Head of caudate nucleus (tissue), 42 donors: ENCODE measurements around the gene GPRIN3.
"Not testable (repeated sequence)": the region's sequence is repeated elsewhere in the genome, so short reads cannot be mapped to it uniquely, and the experiment has no call there.

Experiments
- DNase-seq, 42 donors: peaks; one replicate each; pipeline versions ENCODE4 v3.0.0 to v3.0.0-alpha.2; 2020 to 2021; ENCODE audit warnings: mixed read lengths in 7 of 42
- intact Hi-C: fragments of 100-400 bp; cut with DNase I; formaldehyde crosslinking; loops from one replicate; pipeline ENCODE4 v1.15.0; 2022

GPRIN3 gene

DNA sequence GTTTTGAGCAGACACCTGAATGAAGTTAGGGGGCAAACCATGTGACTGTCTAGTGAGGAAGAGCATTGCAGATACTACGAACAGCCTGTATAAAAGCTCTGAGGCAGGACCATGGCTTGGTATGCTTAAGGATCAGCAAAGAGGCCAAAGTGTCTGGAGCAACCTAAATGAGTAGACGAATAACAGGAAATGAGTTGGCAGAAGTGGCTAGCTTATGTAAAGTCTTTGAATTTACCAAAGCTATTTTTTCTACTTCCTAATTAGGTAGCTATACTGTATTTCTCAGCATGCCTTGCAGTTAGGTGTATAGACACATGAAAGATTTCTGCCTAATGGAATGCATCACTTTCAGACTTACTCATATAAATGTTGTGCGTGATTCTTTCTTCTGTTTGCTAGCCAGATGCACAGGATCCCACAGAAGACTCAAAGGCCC lies 9.3 kb upstream of the GPRIN3 start:
- no peak for DNase-seq
- intact Hi-C loops = no loop called here

DNA sequence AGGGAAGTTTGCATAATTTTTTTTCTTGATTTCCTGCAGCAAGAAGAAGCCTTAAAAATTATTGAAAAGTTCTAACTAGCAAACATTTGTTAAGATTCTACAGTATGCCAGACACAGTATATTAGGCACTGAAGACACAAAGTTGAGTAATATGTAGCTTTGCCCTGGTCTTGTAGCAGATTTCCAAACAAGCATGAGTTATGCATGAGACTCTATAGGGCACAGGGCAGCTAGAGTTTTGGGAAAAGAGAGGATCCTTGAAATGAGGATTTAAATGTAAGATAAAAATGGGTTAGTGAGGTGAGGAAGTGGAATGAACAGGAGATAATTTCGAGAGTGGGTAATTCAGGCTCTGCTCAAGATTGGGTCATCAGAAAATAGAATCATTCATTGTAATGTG lies 8.6 kb upstream of the GPRIN3 start:
- intact Hi-C loops = no loop called here
- DNase-seq = no peak

DNA sequence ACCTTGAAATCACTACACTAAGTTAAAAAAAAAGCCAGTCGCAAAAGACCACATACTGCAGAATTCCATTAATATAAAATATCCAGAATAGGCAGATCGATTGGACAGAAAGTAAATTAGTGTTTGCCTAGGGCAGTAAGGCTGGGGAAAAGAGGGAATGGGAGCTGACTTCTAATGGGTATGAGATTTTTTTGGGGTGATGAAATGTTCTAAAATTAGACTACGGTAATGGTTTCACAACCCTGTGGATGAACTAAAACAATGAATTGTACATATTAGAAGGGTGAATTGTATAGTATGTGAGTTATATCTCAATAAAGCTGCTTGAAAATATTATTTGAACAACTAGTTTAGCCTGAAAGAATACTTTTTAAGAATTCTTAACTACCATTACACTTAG lies 6.7 kb upstream of the GPRIN3 start:
- intact Hi-C loops = no loop called here
- DNase-seq = no peak

DNA sequence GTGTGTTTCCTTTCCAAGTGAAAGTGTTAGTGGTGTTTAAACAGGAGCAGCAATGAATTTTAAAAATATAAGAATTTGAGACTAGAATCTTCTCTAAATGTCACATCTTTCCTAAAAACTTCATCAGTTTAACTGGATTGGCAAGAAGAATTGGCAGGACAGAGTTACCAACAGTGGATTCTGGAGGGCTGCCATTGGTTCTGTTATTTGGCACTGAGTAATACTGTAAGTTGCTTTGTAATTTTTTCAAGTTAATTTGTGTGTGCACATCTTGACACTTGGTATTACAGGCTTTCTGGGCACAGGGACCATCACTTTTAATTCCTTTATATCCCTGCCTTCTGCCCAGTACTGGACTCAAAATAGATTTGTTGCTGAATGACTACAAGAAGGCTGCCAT lies 4.5 kb upstream of the GPRIN3 start:
- intact Hi-C loops = no loop called here
- no peak for DNase-seq

DNA sequence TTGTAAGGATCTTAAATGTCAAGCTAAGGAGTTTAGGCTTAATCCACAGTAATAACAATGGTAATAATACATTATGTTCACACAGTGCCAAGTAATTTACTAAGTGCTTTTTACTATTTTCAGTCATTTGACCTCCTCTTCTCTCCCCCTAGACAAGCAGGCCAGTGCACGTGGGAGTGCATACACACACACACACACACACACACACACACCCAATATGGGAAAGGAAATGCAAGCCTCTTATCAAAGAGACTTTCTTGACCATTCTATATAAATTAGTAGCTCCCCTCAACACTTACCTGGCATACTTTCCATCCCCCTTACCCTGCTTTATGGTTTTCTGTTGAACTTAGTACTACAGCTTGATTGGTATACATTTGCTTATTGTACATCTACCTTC lies 3.8 kb upstream of the GPRIN3 start:
- no peak for DNase-seq
- intact Hi-C loops = no loop called here

DNA sequence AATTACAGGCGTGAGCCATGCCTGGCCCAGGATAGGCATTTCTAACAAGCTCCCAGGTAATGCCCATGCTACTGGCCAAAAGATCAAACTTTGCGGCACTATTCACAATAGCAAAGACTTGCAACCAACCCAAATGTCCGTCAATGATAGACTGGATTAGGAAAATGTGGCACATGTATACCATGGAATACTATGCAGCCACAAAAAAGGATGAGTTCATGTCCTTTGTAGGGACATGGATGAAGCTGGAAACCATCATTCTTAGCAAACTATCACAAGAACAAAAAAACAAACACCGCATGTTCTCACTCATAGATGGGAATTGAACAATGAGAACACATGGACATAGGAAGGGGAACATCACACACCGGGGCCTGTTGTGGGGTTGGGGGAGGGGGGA lies 1.6 kb upstream of the GPRIN3 start:
- DNase-seq = not testable (repeated sequence)

DNA sequence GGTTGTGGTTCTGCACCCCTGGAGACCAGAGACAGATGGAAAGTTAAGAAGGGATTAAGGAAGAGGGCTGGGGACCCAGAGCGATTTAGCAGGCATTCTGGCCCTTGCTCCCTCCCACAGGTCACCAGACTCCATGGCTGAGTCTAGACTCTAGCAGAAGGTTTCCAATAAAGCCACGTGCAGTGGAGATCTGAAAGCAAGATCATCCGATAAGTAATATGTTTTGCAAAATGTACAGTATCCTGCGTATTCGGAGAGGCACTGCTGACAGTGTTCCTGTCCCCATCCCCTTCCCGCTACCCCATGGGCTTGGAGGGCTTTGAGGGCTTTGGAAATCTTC lies 531 bp upstream of the GPRIN3 start:
- intact Hi-C loops = no loop called here
- peak in 4 of 42 donors; percentile 20 to 38 (median 26) for DNase-seq

More for the DNA sequence above, 1.6 kb upstream of the GPRIN3 start:
- intact Hi-C loops = not testable (repeated sequence)

DNA sequence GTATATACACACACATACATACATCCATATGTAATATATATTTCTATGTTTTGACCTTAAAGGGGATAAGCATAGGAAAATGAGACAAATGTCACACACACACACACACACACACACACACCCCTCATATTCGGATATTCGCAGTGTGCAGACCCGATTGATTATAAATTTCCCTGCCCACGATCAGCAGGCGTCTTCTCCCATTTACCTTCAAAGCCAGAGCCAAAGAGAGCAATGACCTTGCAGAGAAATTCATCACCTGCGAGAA lies 488 bp downstream of the GPRIN3 start:
- intact Hi-C loops = no loop called here

DNA sequence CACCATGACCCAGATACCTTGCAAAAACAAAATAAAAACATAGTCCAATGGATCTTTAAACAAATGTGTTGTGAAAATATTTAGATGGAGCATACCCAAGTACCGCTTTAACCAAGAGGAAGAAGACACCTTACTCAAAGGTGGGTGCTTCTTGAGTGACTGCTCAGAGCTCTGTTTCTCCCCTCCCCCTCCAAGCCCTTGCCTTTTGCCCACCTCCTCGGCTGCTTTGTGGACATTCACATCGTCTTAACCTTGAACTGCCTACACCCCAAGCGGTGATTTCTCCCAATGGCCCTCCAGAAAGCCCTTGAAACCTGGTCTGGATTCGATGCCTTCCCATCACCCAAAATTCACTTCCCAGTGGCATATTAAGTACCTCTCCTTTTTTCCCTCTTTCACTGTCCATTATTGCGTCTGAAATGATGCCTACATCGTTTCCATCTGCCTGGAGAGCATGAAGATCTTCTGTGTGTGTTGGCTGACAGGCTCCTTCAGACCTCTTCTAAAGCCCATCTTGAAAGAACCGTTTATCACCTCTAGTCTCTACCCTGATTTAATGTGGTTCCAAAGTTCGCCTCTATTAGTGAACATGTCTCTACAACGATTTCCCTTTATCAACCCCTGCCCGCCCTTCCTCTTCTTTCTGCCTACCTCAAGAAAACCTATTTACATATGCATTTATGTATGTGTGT lies 968 bp downstream of the GPRIN3 start:
- intact Hi-C loops = no loop called here
- DNase-seq = peak in 2 of 42 donors; percentile 34 to 43

More for the DNA sequence above, 488 bp downstream of the GPRIN3 start:
- no peak for DNase-seq

DNA sequence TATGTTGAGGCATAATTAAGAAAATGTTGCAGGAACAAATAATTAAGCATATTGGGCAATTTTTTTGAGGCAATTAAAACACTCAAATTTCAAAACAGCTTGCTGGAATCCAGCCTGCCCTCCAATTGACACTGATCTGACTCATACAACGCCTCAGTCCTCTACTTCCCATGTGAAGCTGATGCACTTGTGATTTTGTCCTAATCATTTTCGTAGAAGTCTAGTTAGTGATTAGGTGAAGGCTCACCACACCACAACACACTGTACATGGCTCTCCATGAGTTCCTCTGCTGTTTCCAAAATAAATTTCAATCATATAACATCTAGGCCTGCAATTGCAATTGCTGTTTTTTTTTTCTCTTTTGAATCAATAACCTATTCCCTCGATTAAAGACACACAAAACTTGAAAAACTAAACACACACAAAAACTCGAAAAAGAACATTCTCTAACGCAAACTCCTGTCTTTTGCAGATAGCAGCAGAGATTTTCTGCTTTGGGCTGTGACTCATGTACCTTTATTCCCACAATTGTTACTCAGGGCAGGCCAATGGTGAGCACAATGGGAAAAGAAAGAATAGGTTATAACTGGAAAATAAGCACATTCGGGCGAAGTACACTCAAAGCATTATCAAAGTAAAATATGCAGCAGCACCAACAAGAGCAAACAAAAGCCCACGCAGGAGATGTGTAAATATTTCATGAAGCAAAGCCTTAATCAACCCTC lies 1.7 kb downstream of the GPRIN3 start:
- intact Hi-C loops = no loop called here
- DNase-seq = peak in 3 of 42 donors; percentile 26 to 50 (median 45)

DNA sequence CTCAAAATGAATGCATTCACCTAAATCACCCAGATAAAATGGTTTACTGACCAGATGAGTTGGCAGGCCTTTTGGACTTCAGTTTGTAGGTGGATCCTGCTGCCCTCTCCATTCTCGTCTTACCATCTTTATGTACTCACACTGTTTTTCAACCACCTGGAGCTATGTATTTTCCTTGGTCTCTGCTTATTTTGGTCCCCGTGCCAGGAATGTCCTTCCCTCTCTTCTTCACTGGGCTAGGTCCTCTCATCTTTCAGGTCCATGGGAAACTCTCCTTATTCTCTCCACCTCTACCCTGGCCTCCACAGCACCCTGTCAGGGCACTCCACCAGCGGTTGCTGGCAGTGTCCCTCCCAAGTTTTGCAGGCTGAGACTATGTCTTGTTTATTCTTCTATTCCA lies 2.6 kb downstream of the GPRIN3 start:
- DNase-seq = no peak
- intact Hi-C loops = no loop called here

DNA sequence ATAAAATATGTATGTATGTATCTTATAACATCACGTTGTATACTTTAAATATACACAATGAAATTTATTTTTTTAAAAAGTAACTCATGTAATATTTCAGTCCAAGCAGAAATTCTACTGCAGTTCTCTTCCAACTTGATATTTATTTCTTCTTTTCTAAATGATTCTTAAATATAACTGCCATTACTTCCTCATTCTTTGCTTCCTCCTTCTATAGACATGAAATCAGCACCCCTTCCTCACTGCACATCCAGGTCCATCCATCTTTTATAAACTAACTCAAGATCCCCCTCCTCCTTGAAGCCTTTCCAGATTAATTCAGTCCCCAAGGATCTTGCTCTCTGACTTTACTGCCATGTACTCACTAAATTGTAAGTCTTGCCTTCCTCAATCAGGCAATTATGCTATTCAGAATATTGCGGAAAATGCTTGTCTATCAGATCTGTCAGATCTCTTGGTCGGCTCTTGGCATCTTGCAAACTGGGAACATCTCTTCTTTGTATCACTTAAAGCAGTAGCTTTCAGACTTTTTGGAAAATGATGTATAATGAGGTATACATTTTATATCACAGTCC lies 3.7 kb downstream of the GPRIN3 start:
- intact Hi-C loops = no loop called here
- no peak for DNase-seq

DNA sequence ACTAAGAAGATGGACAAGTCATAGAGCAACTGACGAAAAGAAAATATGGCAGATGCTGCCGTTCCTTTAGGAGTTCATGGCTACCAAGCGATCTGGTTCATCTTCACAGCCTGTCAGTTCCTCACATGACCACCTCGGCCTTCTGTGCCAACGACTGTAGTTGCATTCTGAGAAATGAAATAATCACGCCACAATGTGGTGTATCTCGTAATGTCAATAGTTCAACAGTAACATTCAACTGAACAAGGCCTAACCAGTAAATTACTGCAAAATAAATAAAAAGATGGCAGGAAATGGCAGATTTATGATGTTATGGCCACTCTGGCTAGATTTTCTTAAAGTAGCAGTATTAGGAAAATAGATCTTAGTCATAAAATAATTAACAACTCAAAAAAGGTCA lies 4.4 kb downstream of the GPRIN3 start:
- peak in 3 of 42 donors; percentile 20 to 44 (median 31) for DNase-seq
- intact Hi-C loops = no loop called here

DNA sequence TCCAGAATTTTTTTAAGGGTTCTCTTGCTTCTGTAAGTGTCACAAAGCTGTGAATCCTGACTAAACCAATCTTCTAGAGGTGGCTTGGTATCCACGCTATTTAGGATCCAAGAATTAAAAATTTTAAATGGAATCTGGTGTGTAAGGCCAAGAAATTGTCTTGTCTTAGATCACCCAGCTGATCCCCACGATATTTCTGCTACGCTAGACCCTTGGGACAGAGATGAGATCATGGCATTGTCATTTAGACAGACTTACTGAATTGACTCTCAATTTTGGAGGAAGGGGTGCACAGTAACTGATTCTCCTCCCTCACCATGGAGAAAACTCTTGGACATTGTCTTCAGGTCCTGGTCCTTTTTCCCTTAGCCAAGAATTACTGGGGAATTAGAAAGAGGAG lies 5.7 kb downstream of the GPRIN3 start:
- no peak for DNase-seq
- intact Hi-C loops = no loop called here

DNA sequence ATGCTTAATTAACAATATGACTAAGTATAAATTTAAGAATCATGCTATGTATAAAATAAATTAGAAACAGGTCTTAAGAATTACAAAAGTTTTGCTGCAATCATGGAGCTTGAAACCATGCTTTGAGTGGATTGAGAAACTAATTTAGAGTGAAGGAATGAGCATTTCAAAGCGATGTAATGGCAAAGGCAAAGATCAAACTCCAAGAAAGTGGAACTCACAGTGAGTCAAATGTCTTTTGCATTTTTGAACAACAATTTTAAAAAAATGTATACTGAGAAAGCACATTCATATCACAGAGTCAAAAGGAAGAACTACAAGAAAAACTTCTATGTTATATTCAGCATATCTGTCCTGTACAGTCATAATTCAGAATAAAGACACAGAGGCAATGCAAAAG lies 6.6 kb downstream of the GPRIN3 start:
- intact Hi-C loops = no loop called here
- no peak for DNase-seq

DNA sequence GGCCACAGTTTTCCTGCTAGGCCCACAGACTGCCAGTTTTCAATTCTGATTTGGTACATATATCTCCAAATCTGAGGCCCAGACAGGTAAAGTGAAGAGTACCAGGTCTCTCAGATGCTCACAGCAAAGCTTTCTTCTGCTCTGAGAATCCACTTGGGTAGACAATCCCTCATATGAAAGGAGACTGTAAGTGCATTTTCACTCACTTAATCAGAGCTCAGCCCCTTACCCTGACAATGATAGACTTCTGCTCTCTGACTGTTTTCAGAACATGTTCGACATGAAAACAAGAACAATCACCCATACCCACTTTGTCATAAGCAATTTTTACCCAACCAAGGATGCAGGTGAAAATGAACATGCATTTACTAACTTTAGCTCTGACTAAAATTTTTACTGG lies 7.1 kb downstream of the GPRIN3 start:
- DNase-seq = no peak
- intact Hi-C loops = no loop called here

DNA sequence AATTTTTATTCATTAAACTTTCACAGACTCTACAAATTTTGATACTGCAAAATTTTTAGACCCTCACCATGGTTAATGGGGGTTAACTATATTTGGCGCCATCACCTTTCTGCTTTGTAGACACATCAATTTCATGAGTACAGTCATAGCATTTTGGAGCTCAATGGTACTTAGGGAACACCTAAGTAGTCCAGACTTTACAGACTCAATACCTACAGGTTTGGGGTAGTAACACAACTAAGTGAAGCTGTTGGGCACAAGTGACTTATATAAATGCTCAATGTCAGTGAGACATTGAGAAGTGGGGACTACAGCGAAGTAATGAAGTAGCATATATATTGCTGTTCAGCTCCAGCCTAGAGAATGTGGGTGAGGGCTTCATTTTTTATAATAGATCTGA lies 7.5 kb downstream of the GPRIN3 start:
- DNase-seq = no peak
- intact Hi-C loops = no loop called here

DNA sequence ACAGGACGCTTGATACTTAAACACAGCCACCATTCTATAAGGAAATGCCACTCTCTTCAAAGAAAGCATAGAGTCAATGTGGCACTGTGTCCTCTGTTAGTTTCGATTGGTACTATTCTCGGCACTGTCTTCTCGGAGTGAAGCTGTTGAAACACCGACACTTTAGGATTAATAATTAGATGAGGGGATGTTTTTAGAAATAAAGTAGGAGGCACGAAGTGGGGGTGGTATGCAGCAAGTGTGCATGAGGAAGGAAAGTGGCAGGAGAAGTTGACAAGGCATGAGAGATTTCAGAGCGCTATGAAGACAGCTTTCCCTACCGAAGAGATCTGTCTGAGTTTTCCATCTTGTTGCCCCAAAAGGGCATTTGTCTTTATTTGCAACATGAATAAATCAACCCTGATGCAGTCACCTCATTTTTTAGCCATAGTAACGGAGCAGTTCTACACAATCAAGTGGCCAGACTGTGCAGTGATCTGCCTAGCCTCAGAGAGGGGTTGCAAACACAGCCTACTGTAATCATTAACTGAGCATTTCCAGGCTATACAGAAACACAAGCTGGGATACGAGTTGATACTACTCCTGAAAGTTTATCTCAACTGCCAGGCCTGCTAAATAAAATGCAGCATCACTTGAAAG lies 8.3 kb downstream of the GPRIN3 start:
- intact Hi-C loops = no loop called here
- DNase-seq = peak in 24 of 42 donors; percentile 22 to 83 (median 53)

DNA sequence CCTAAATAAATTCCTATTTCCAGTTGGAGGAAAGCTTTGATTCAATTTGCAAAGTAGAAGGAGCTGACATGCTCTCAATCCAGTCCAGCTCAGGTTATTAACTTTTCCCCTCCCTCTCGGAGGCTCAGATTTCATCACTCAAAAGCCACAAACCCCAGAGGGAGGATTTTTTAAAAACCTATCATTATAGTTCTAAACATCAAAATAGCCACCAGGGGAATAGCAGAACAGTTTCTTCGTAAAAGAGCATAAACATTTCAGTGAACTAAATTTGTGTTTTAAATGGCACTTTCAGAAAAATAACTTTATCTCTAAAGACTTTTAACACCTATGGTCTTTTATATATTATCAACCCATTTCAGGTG lies 8.8 kb downstream of the GPRIN3 start:
- no peak for DNase-seq
- intact Hi-C loops = no loop called here

DNA sequence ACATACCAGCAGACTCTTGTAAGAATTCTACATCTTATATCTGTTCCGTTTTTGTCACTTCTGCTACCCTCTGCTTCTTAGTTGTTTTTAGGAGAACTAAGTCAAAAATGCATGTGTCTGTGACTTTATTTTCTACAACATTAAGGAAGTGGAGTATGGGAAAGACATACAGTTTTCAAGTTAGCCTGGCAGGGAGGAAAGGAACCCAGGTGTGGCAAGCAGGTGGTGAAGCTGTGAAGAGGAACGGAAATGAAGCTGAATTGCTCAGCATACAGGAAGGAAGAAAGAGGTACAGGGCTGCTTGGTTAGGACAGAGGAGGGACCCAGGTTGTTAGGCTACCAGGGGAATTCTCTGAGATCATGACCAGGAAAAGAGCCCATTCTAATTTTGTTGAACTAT lies 9.4 kb downstream of the GPRIN3 start:
- DNase-seq = no peak

DNA sequence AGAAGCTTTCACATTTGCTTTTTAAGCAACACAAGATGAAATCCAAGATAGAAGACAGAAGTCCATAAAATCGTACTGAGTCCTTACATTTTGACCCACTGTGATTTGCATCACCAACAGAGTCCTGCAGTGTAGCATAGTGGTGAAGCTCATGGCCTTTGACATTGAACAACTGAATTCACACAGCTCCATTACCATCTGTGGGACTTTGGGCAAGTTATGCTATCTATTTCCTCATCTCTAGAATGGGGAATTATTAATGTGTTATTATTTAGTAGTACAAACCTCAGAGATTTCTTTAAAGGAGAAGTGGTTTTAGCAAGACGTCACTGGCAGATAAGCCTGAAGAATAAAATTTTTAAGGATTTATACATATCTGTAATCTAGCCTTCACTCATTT lies 10.7 kb downstream of the GPRIN3 start:
- intact Hi-C loops = no loop called here
- no peak for DNase-seq

More for the DNA sequence above, 9.4 kb downstream of the GPRIN3 start:
- intact Hi-C loops = no loop called here
